ENCODE results near the gene LITAFD.
"Not testable (repeated sequence)": the region's sequence is repeated elsewhere in the genome, so short reads cannot be mapped to it uniquely, and the experiment has no call there.

LITAFD gene

GRCh38 chr16:8882041-8882617 lies at the start of gene LITAFD:
Gene LITAFD (plus strand): TSS chr16:8882351. CDS start chr16:8884356, 2,005 bp downstream.
- DNase-seq (ENCODE audit: low read depth, low spot score): no peak

GRCh38 chr16:8832717-8833105 lies 49.4 kb upstream of the LITAFD start:
- DNase-seq (ENCODE audit: low read depth, low spot score): no peak

- not testable (repeated sequence) for DNase-seq (ENCODE audit: low read depth, low spot score)
Observed at GRCh38 chr16:8836797-8837196, 45.4 kb upstream of the LITAFD start.

GRCh38 chr16:8837594-8837993 lies 44.6 kb upstream of the LITAFD start:
- not testable (repeated sequence) for DNase-seq (ENCODE audit: low read depth, low spot score)

GRCh38 chr16:8842016-8842415 lies 40.1 kb upstream of the LITAFD start:
- not testable (repeated sequence) for DNase-seq (ENCODE audit: low read depth, low spot score)

GRCh38 chr16:8843296-8843695 lies 38.9 kb upstream of the LITAFD start:
- not testable (repeated sequence) for DNase-seq (ENCODE audit: low read depth, low spot score)

- DNase-seq (ENCODE audit: low read depth, low spot score): no peak
Observed at GRCh38 chr16:8845699-8846298, 36.4 kb upstream of the LITAFD start.

- no peak for DNase-seq (ENCODE audit: low read depth, low spot score)
Observed at GRCh38 chr16:8846401-8846932, 35.7 kb upstream of the LITAFD start.

- no peak for DNase-seq (ENCODE audit: low read depth, low spot score)
Observed at GRCh38 chr16:8847145-8847544, 35.0 kb upstream of the LITAFD start.

GRCh38 chr16:8847623-8848022 lies 34.5 kb upstream of the LITAFD start:
- no peak for DNase-seq (ENCODE audit: low read depth, low spot score)

GRCh38 chr16:8848231-8848938 lies 33.8 kb upstream of the LITAFD start:
- DNase-seq (ENCODE audit: low read depth, low spot score): no peak

- DNase-seq (ENCODE audit: low read depth, low spot score): no peak
Observed at GRCh38 chr16:8848939-8849391, 33.2 kb upstream of the LITAFD start.

- DNase-seq (ENCODE audit: low read depth, low spot score): no peak
Observed at GRCh38 chr16:8849411-8850011, 32.6 kb upstream of the LITAFD start.

- no peak for DNase-seq (ENCODE audit: low read depth, low spot score)
Observed at GRCh38 chr16:8850279-8850885, 31.8 kb upstream of the LITAFD start.

- no peak for DNase-seq (ENCODE audit: low read depth, low spot score)
Observed at GRCh38 chr16:8851761-8852403, 30.3 kb upstream of the LITAFD start.

- DNase-seq (ENCODE audit: low read depth, low spot score): no peak
Observed at GRCh38 chr16:8852534-8852933, 29.6 kb upstream of the LITAFD start.

GRCh38 chr16:8853150-8853549 lies 29.0 kb upstream of the LITAFD start:
- DNase-seq (ENCODE audit: low read depth, low spot score): no peak

- DNase-seq (ENCODE audit: low read depth, low spot score): no peak
Observed at GRCh38 chr16:8853611-8854010, 28.5 kb upstream of the LITAFD start.

GRCh38 chr16:8854298-8854948 lies 27.7 kb upstream of the LITAFD start:
- no peak for DNase-seq (ENCODE audit: low read depth, low spot score)

GRCh38 chr16:8855051-8855786 lies 26.9 kb upstream of the LITAFD start:
- DNase-seq (ENCODE audit: low read depth, low spot score): no peak
